ENCODE data around the gene DARS1.
"Not testable (repeated sequence)": the region's sequence is repeated elsewhere in the genome, so short reads cannot be mapped to it uniquely, and the experiment has no call there.

The DARS1 gene

GRCh38 chr2:135980434-135981079 is 4.9 kb downstream of the DARS1 start:
- DNase-seq (ENCODE audit: low read depth) = no peak

GRCh38 chr2:135975702-135976101 is 9.7 kb downstream of the DARS1 start:
- no peak for DNase-seq (ENCODE audit: low read depth)

- no peak for DNase-seq (ENCODE audit: low read depth)
These were observed 11.4 kb downstream of the DARS1 start for GRCh38 chr2:135974036-135974435.

- DNase-seq (ENCODE audit: low read depth) = no peak
These were observed 15.6 kb downstream of the DARS1 start for GRCh38 chr2:135969655-135970387.

GRCh38 chr2:135965756-135966155 is 19.7 kb downstream of the DARS1 start:
- DNase-seq (ENCODE audit: low read depth) = no peak

- not testable (repeated sequence) for DNase-seq (ENCODE audit: low read depth)
These were observed 21.0 kb downstream of the DARS1 start for GRCh38 chr2:135964404-135964803.

- DNase-seq (ENCODE audit: low read depth) = peak; percentile 11
These were observed 21.6 kb downstream of the DARS1 start for GRCh38 chr2:135963841-135964240.

GRCh38 chr2:135962366-135963123 is 22.9 kb downstream of the DARS1 start:
- DNase-seq (ENCODE audit: low read depth) = no peak

DNA sequence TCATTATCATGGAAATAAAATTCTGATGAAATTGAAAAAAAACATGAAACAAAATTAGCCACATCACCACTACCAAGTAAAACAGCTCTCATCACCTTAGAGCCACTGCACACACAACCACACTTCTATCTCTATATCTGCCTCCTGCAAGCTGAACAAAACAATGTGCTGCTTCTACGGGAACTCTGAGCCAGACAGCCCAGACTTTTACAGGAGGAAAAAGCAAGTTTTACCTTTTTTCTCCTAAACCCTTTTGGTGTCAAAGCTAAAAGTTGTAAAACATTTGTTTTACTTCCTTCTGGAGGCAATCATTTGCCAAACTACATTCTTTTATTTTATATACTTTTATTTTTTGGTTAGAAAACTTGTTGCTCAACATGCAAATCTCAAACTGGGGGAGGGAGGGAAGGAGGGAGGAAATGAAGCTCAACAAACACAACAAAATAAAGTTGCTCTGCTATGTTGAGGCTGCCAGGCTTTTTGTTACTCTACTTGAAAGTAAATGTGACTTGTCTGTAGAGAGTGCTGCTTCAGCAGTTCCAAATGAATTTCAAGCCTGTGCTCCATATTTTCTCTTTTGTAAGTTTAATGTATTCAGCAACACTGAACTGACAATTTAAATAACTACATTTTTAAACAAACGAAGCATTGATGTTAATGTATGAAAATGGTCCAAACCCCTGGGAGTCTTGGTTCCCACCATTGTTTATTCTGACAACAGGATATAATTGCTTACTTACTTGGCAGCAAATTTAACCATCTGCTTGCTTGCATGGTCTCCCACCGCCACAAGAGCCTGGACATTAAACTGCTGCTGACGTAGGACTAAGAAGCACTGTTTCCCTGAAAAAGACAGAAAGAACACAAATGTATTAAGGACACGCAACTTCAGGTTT is 24.5 kb downstream of the DARS1 start:
- DNase-seq (ENCODE audit: low read depth) = no peak

DNA sequence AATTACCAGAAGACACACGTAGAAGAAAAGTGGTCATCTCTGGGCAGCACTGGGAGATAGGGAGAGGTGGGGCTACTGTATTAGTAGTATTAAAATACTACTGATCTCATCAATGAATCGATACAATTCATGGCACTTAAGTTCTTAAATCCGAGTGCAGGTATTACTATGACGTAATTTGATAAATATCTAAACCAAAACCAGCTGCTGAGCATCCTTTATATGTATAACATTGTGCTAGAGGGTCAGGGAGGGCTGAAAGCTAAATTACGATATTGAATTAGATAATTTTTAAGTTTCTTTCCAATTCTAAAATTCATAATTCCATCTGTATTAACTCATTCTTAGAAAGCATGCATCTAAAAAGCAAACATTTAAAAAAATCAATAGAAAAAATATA is 25.3 kb downstream of the DARS1 start:
- DNase-seq (ENCODE audit: low read depth) = no peak

GRCh38 chr2:135958927-135959326 is 26.5 kb downstream of the DARS1 start:
- not testable (repeated sequence) for DNase-seq (ENCODE audit: low read depth)

- no peak for DNase-seq (ENCODE audit: low read depth)
These were observed 31.3 kb downstream of the DARS1 start for GRCh38 chr2:135954020-135954601.

DNA sequence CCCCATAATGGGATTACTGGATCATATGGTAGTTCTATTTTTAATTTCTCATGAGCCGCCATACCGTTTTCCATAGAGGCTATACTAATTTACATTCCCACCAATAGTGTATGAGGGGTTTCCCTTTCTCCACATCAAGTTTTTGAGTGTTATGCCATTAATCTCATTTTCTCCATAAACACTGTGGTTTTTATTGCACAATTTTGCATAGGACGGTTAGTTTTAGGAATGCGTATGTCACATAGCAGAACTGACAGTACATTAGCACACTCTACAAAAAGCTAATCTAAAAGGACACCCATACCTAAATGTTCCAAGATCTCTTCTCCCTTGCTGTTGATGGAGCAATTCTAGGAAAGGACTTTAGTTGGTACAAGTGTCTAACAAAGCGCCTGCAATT is 32.5 kb downstream of the DARS1 start:
- DNase-seq (ENCODE audit: low read depth) = no peak

DNA sequence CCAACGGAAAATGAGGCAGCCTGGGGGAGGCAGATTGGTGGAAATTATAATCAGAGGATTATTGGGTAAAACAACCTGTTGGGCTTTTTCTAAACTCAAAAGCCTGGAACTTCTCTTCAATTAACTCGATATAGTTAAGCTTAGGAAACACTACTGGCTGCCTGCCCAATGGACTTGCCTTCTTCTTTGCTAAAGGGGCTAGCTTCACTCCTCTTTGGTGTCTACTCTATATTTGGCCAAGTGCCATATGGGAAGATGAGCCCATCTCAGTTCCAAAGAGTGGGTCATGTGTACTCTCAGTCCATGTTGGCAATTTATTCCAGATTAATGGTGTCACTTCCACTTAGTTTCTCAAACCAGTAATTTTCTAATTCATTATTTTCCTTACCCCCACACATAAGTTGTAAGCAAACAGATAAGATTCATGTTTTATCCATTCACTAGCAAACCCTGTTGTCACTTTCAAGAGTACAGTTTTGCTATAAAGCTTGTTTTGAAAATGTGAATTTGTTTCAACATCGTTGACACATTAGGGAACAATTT is 34.3 kb downstream of the DARS1 start:
- DNase-seq (ENCODE audit: low read depth) = no peak

- no peak for DNase-seq (ENCODE audit: low read depth)
These were observed 35.8 kb downstream of the DARS1 start for GRCh38 chr2:135949451-135950234.

GRCh38 chr2:135948642-135949355 is 36.6 kb downstream of the DARS1 start:
- peak; percentile 93 for DNase-seq (ENCODE audit: low read depth)

- DNase-seq (ENCODE audit: low read depth) = no peak
These were observed 37.3 kb downstream of the DARS1 start for GRCh38 chr2:135948141-135948540.

DNA sequence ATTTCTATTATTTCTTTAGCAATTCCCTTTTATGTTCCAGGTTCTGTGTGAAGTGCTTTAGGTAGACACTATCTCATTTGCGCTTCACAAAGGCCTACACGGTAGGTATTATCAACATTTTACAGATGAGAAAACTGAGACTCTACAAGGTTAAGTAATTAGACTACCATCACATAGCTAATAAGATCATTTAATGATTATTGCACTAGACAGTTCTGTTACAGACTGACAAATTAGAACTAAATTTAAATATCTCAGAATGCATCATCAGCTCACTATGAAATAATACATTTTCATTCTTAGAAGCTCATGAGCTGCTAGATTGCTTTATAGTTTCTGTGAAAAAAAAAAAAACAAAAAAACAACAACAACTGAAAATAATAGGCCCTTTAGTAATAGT is 37.9 kb downstream of the DARS1 start:
- DNase-seq (ENCODE audit: low read depth) = no peak

GRCh38 chr2:135945526-135945925 is 39.9 kb downstream of the DARS1 start:
- DNase-seq (ENCODE audit: low read depth) = no peak

- no peak for DNase-seq (ENCODE audit: low read depth)
These were observed 40.8 kb downstream of the DARS1 start for GRCh38 chr2:135944625-135945024.

Data from ELR (cell line).